ENCODE measurements around the gene FAM227A.

DNA sequence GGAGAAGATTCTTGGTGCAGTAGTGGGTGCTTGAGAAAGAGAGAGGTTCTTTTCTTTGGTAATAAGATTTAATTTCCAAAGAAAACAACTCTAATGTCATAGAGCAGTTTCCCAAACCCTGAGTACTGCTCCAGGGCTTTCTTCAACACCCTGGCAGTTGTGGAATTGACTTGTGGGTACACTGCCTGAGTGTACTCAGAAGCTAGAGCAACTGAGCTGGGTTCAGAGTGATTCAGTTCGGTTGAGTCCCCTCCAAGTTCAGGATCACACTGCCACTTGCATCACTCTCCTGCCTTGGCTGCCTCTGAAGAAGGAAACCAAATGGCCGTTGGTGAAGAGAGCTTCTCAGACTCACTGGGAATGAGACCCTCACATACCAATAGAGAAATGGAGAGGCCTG lies 91.5 kb downstream of the FAM227A start:
- TF ChIP-seq EZH2phosphoT487 (IDR thresholded peaks at IDR 0.05; ENCODE audit: borderline replicate concordance) = no peak
- TF ChIP-seq, protein P1, sequence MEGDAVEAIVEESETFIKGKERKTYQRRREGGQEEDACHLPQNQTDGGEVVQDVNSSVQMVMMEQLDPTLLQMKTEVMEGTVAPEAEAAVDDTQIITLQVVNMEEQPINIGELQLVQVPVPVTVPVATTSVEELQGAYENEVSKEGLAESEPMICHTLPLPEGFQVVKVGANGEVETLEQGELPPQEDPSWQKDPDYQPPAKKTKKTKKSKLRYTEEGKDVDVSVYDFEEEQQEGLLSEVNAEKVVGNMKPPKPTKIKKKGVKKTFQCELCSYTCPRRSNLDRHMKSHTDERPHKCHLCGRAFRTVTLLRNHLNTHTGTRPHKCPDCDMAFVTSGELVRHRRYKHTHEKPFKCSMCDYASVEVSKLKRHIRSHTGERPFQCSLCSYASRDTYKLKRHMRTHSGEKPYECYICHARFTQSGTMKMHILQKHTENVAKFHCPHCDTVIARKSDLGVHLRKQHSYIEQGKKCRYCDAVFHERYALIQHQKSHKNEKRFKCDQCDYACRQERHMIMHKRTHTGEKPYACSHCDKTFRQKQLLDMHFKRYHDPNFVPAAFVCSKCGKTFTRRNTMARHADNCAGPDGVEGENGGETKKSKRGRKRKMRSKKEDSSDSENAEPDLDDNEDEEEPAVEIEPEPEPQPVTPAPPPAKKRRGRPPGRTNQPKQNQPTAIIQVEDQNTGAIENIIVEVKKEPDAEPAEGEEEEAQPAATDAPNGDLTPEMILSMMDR (conservative IDR thresholded peaks at IDR 0.05; ENCODE audit: low read length) = no peak

Data from Loucy (cell line).